HEK293 (cell line): ENCODE results near the gene IMMP2L.

Experiments used
- CTCF ChIA-PET: fragments of 350-600 bp; formaldehyde crosslinking; extraction: SDS; loops from one replicate; lab custom pipeline; 2021; ENCODE audit warnings: antibody characterized with exemption; lab: Yijun Ruan, JAX
- POLR2A ChIA-PET: fragments of 300-600 bp; formaldehyde crosslinking; extraction: SDS; loops from one replicate; lab custom pipeline; 2020; ENCODE audit warnings: antibody characterized with exemption, inconsistent platforms; lab: Yijun Ruan, JAX
- H3K27ac ChIP-seq: fragments of 200-500 bp; sonication (Bioruptor generic); 2 replicates; pipeline ENCODE4 v1.5.1; 2014; ENCODE audit warnings: low read depth, low read length, control low read depth, inconsistent platforms; ENCODE audit errors: extremely low read depth
- H3K36me3 ChIP-seq, 2 experiments: fragments of 200-500 bp in 1 of 2; sonication (Bioruptor generic) in 1 of 2; 1 replicate in 1 of 2; 2 replicates in 1 of 2; pipeline ENCODE4 v1.5.1; 2014 to 2017; ENCODE audit warnings: inconsistent platforms in 2 of 2, low read length in 2 of 2; ENCODE audit not compliant: control insufficient read depth in 2 of 2, insufficient read depth in 1 of 2
- H3K4me1 ChIP-seq: fragments of 200-500 bp; sonication (Bioruptor generic); 2 replicates; pipeline ENCODE4 v1.5.1; 2014; ENCODE audit warnings: mild to moderate bottlenecking, low read length, inconsistent platforms; ENCODE audit not compliant: control insufficient read depth, insufficient read depth
- H3K4me3 ChIP-seq: 2 replicates; pipeline ENCODE4 v1.5.1; 2011; ENCODE audit warnings: low read depth, mild to moderate bottlenecking, control low read depth, low read length, moderate library complexity
- H3K9me3 ChIP-seq: fragments of 200-500 bp; sonication (Bioruptor generic); 2 replicates; pipeline ENCODE4 v1.5.1; 2014; ENCODE audit warnings: low read depth, low read length, inconsistent platforms; ENCODE audit not compliant: control insufficient read depth, insufficient read depth
- BCL6B ChIP-seq: fragments of 450-650 bp; formaldehyde crosslinking; IDR thresholded peaks from 2 replicates; pipeline ENCODE4 v1.5.1; 2017; ENCODE audit warnings: missing biosample characterization, missing genetic modification characterization
- HOXA7 ChIP-seq: sonication (generic); formaldehyde crosslinking; IDR thresholded peaks from 2 replicates; pipeline ENCODE4 v1.8.1; 2022; ENCODE audit warnings: missing genetic modification reagents, borderline replicate concordance
- KLF7 ChIP-seq: fragments of 450-650 bp; formaldehyde crosslinking; IDR thresholded peaks from 2 replicates; pipeline ENCODE4 v1.5.1; 2016; ENCODE audit warnings: missing biosample characterization, missing genetic modification characterization, borderline replicate concordance
- SP7 ChIP-seq: fragments of 450-650 bp; formaldehyde crosslinking; IDR thresholded peaks from 2 replicates; pipeline ENCODE4 v1.5.1; 2016; ENCODE audit warnings: missing biosample characterization, missing genetic modification characterization
- ZBTB10 ChIP-seq: fragments of 450-650 bp; formaldehyde crosslinking; IDR thresholded peaks from 2 replicates; pipeline ENCODE4 v1.5.1; 2016; ENCODE audit warnings: missing biosample characterization, missing genetic modification characterization
- ZFP69B ChIP-seq: fragments of 450-650 bp; formaldehyde crosslinking; IDR thresholded peaks from 2 replicates; pipeline ENCODE4 v1.5.1; 2016; ENCODE audit warnings: missing biosample characterization, missing genetic modification characterization
- ZIC2 ChIP-seq: fragments of 450-650 bp; formaldehyde crosslinking; IDR thresholded peaks from 2 replicates; pipeline ENCODE4 v1.5.1; 2016; ENCODE audit warnings: missing biosample characterization, missing genetic modification characterization
- ZNF174 ChIP-seq: fragments of 450-650 bp; formaldehyde crosslinking; IDR thresholded peaks from 2 replicates; pipeline ENCODE4 v1.5.0; 2017; ENCODE audit warnings: missing biosample characterization, mild to moderate bottlenecking, missing genetic modification characterization
- ZNF175 ChIP-seq: fragments of 450-650 bp; formaldehyde crosslinking; IDR thresholded peaks from 2 replicates; pipeline ENCODE4 v1.5.1; 2016; ENCODE audit warnings: missing biosample characterization, missing genetic modification characterization
- ZNF404 ChIP-seq: fragments of 450-650 bp; formaldehyde crosslinking; IDR thresholded peaks from 2 replicates; pipeline ENCODE4 v1.5.1; 2017; ENCODE audit warnings: missing biosample characterization, missing genetic modification characterization
- ZNF48 ChIP-seq: fragments of 450-650 bp; formaldehyde crosslinking; IDR thresholded peaks from 2 replicates; pipeline ENCODE4 v1.5.1; 2016; ENCODE audit warnings: missing biosample characterization, missing genetic modification characterization
- ZNF488 ChIP-seq: fragments of 450-650 bp; formaldehyde crosslinking; IDR thresholded peaks from 2 replicates; pipeline ENCODE4 v1.5.1; 2016; ENCODE audit warnings: missing biosample characterization, missing genetic modification characterization
- ZNF510 ChIP-seq: fragments of 450-650 bp; formaldehyde crosslinking; IDR thresholded peaks from 2 replicates; pipeline ENCODE4 v1.5.1; 2018; ENCODE audit warnings: mild to moderate bottlenecking, missing genetic modification characterization, missing biosample characterization; ENCODE audit not compliant: insufficient replicate concordance
- ZNF529 ChIP-seq: fragments of 450-650 bp; formaldehyde crosslinking; IDR thresholded peaks from 2 replicates; pipeline ENCODE4 v1.5.1; 2017; ENCODE audit warnings: missing genetic modification characterization, missing biosample characterization; ENCODE audit not compliant: insufficient replicate concordance
- ZNF561 ChIP-seq: fragments of 450-650 bp; IDR thresholded peaks from 2 replicates; pipeline ENCODE4 v1.5.1; 2018; ENCODE audit warnings: missing biosample characterization, missing genetic modification characterization, borderline replicate concordance
- ZNF600 ChIP-seq: fragments of 450-650 bp; formaldehyde crosslinking; IDR thresholded peaks from 2 replicates; pipeline ENCODE4 v1.5.1; 2016; ENCODE audit warnings: missing biosample characterization, missing genetic modification characterization
- ZNF626 ChIP-seq: fragments of 450-650 bp; sonication (Bioruptor Pico); formaldehyde crosslinking; IDR thresholded peaks from 2 replicates; pipeline ENCODE4 v1.5.1; 2018; ENCODE audit warnings: missing biosample characterization, missing genetic modification characterization, inconsistent platforms
- ZNF776 ChIP-seq: fragments of 450-650 bp; formaldehyde crosslinking; IDR thresholded peaks from 2 replicates; pipeline ENCODE4 v1.5.0; 2017; ENCODE audit warnings: missing biosample characterization, missing genetic modification characterization, borderline replicate concordance
- ZSCAN18 ChIP-seq: fragments of 450-650 bp; formaldehyde crosslinking; IDR thresholded peaks from 2 replicates; pipeline ENCODE4 v1.5.1; 2016; ENCODE audit warnings: missing biosample characterization, missing genetic modification characterization

IMMP2L gene

GRCh38 chr7:111056371-111056770, 505.9 kb downstream of the IMMP2L start:
- POLR2A ChIA-PET = no interaction called here
- CTCF ChIA-PET = no interaction called here

GRCh38 chr7:111053035-111053434, 509.3 kb downstream of the IMMP2L start:
- no peaks in the 10 kb centered on the region for H3K4me1 ChIP-seq
- POLR2A ChIA-PET = no interaction called here
- no peak for TF ChIP-seq ZNF510
- no peak for TF ChIP-seq ZNF626 (tag by site-specific recombination)
- no peak for TF ChIP-seq ZNF48 (tag by site-specific recombination)
- no peak for TF ChIP-seq ZNF529 (tag by site-specific recombination)
- no peak for TF ChIP-seq ZSCAN18 (tag by site-specific recombination)
- TF ChIP-seq ZBTB10 (tag by site-specific recombination) = no peak
- TF ChIP-seq SP7 (tag by site-specific recombination) = no peak
- TF ChIP-seq KLF7 (tag by site-specific recombination) = no peak
- no peak for TF ChIP-seq ZIC2 (tag by site-specific recombination)
- no peak for TF ChIP-seq BCL6B (tag by site-specific recombination)
- no peak for TF ChIP-seq ZNF776
- no peak for TF ChIP-seq ZNF174
- TF ChIP-seq, all 188 proteins: peak for 0
- no peaks in the 10 kb centered on the region for H3K36me3 ChIP-seq
- CTCF ChIA-PET = no interaction called here
- H3K9me3 ChIP-seq = no peaks in the 10 kb centered on the region
- no peak overlapping the region for H3K27ac ChIP-seq
- H3K4me3 ChIP-seq = no peak overlapping the region

More at GRCh38 chr7:111056371-111056770, 505.9 kb downstream of the IMMP2L start:
- H3K9me3 ChIP-seq = no peaks in the 10 kb centered on the region
- H3K4me1 ChIP-seq = no peaks in the 10 kb centered on the region
- no peaks in the 10 kb centered on the region for H3K36me3 ChIP-seq
- TF ChIP-seq ZNF488 (no peak), HOXA7 (no peak), ZNF175 (tag by site-specific recombination) (no peak), ZNF600 (tag by site-specific recombination) (no peak), ZNF561 (tag by site-specific recombination) (no peak), ZFP69B (tag by site-specific recombination) (no peak), ZNF404 (tag by site-specific recombination) (no peak)
- H3K4me3 ChIP-seq = no peak overlapping the region
- H3K27ac ChIP-seq = no peak overlapping the region
